Gastrocnemius medialis (tissue), 4 donors: ENCODE results near the gene NLGN4X. TPM values are rescaled to one million over a fixed set of nuclear protein-coding genes. Genes with fewer than 3 reads are reported as not detected.

ENCODE experiments used
- ATAC-seq, 2 donors: fragments of 150-250 bp; one replicate each; pipeline ENCODE4 v1.9.1; 2016
- DNase-seq, 2 donors: peaks; one replicate each; pipeline ENCODE4 v3.0.0-alpha.2; 2019
- H3K27ac ChIP-seq, 4 donors: fragments of 200-600 bp; sonication (generic); 1 replicate in 1 of 4; 2 replicates in 3 of 4; pipeline ENCODE4 v1.5.1; 2016 to 2018; ENCODE audit warnings: mild to moderate bottlenecking in 2 of 4, moderate library complexity in 1 of 4
- H3K27me3 ChIP-seq, 3 donors: fragments of 200-600 bp; sonication (generic) in 2 of 3; 1 replicate in 1 of 3; 2 replicates in 2 of 3; pipeline versions ENCODE4 v1.5.1 to v1.6.0; 2016 to 2019; ENCODE audit warnings: mild to moderate bottlenecking in 1 of 3, moderate library complexity in 1 of 3
- H3K36me3 ChIP-seq, 2 donors: fragments of 200-600 bp; sonication (generic) in 1 of 2; one replicate each; pipeline ENCODE4 v1.5.1; 2017 to 2018
- H3K4me1 ChIP-seq, 2 donors: fragments of 200-600 bp; sonication (generic) in 1 of 2; one replicate each; pipeline ENCODE4 v1.5.1; 2016 to 2017; ENCODE audit warnings: mild to moderate bottlenecking in 2 of 2
- H3K4me3 ChIP-seq, 4 donors: fragments of 200-600 bp; sonication (generic) in 3 of 4; 1 replicate in 1 of 4; 2 replicates in 3 of 4; pipeline ENCODE4 v1.5.1; 2016 to 2019; ENCODE audit warnings: mild to moderate bottlenecking in 2 of 4
- H3K9me3 ChIP-seq, 3 donors: fragments of 200-600 bp; sonication (generic) in 2 of 3; 1 replicate in 1 of 3; 2 replicates in 2 of 3; pipeline ENCODE4 v1.5.1; 2016 to 2019
- CTCF ChIP-seq, 5 experiments: fragments of 450-650 bp in 3 of 5; fragments of 200-600 bp in 2 of 5; sonication (generic) in 2 of 5; IDR thresholded peaks in 4 of 5; conservative IDR thresholded peaks in 1 of 5; 1 replicate in 4 of 5; 2 replicates in 1 of 5; pipeline ENCODE4 v1.5.1; 2016 to 2019; ENCODE audit warnings: antibody characterized with exemption in 5 of 5, mild to moderate bottlenecking in 3 of 5, moderate library complexity in 3 of 5
- POLR2A ChIP-seq, 2 donors: fragments of 450-650 bp; IDR thresholded peaks; one replicate each; pipeline ENCODE4 v1.6.1; 2017; ENCODE audit warnings: antibody characterized with exemption in 2 of 2, mild to moderate bottlenecking in 2 of 2, moderate library complexity in 2 of 2
- in situ Hi-C, 4 donors: fragments of 200-750 bp; cut with MboI; loops; one replicate each; pipeline versions ENCODE4 v1.15.0 to v1.8.0; 2017; ENCODE audit warnings: low sequenced_read_pairs in 4 of 4
- intact Hi-C: fragments of 100-400 bp; cut with DNase I; formaldehyde crosslinking; loops from one replicate; pipeline ENCODE4 v1.15.1; 2023; ENCODE audit warnings: low total_unique reads
- total RNA-seq, 4 donors: library from RNA; depleted of rRNA; stranded (reverse); fragments of >200 nt; gene quantifications; one replicate each; pipeline versions ENCODE4 v1.1.0 to v1.2.3, GENCODE V29; 2016

The NLGN4X gene
- total RNA-seq, 4 donors from 2014 or later, result 0.31 to 0.52 (median 0.47) TPM

GRCh38 chrX:6238576-6238975 lies 9.9 kb upstream of the NLGN4X start:
- Histone ChIP-seq H3K4me1 (no peaks in the 10 kb centered on the region), H3K4me3 (no peak overlapping the region), H3K36me3 (no peaks in the 10 kb centered on the region), H3K27ac (no peak overlapping the region), H3K27me3 (no peaks in the 10 kb centered on the region), H3K9me3 (no peaks in the 10 kb centered on the region)
- ATAC-seq (no peak), DNase-seq (no peak)
- in situ Hi-C loops (no loop called here), intact Hi-C loops (no loop called here)
- no peak for TF ChIP-seq CTCF (IDR thresholded peaks at IDR 0.05 in 4 of 5, conservative IDR thresholded peaks at IDR 0.05 in 1 of 5)
- no peak for TF ChIP-seq POLR2A (IDR thresholded peaks at IDR 0.05)

DNA sequence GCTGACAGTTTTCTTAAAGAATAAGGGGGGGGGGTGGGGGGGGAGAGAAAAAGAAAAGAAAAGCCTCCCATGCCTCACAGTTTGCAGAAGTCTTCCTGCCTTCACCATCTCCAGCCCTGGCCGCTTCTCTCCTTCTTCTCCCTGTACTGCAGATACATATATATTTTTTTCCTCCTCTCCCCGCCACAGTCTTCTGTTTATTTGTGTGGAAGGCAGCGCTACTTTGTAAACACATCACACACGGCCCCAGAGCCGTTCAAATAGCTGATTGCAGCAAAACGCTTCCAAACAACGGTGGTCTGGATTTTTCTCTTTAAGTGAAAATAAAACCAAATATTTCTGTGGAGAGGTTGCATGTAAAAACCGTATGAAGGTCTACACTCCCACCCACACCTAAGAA lies 732 bp downstream of the NLGN4X start:
- TF ChIP-seq CTCF (IDR thresholded peaks at IDR 0.05 in 4 of 5, conservative IDR thresholded peaks at IDR 0.05 in 1 of 5), result no peak
- TF ChIP-seq POLR2A (IDR thresholded peaks at IDR 0.05), result no peak
- peaks cover 0 to 46% (median 44%) of the 10 kb centered on the region in 3 donors for H3K27me3 ChIP-seq
- H3K36me3 ChIP-seq, result no peaks in the 10 kb centered on the region
- no peak overlapping the region for H3K4me3 ChIP-seq
- no peaks in the 10 kb centered on the region for H3K4me1 ChIP-seq
- in situ Hi-C loops, result no loop called here
- ATAC-seq (no peak), DNase-seq (no peak)
- no peaks in the 10 kb centered on the region for H3K9me3 ChIP-seq
- intact Hi-C loops, result no loop called here
- H3K27ac ChIP-seq, result no peak overlapping the region

- in situ Hi-C loops (no loop called here), intact Hi-C loops (no loop called here)
- Histone ChIP-seq H3K36me3 (no peaks in the 10 kb centered on the region), H3K27me3 (peaks cover 0 to 46% (median 44%) of the 10 kb centered on the region in 3 donors), H3K4me3 (peak overlapping the region in 2 of 4 donors; percentile 36 to 42), H3K9me3 (no peaks in the 10 kb centered on the region), H3K4me1 (no peaks in the 10 kb centered on the region), H3K27ac (no peak overlapping the region)
- TF ChIP-seq POLR2A (IDR thresholded peaks at IDR 0.05), result no peak
- no peak for TF ChIP-seq CTCF (IDR thresholded peaks at IDR 0.05 in 4 of 5, conservative IDR thresholded peaks at IDR 0.05 in 1 of 5)
- no peak for ATAC-seq
- no peak for DNase-seq
Measured at GRCh38 chrX:6227453-6227835, 1.2 kb downstream of the NLGN4X start.

- no peak for ATAC-seq
- Histone ChIP-seq H3K9me3 (no peaks in the 10 kb centered on the region), H3K4me1 (no peaks in the 10 kb centered on the region), H3K4me3 (peak overlapping the region in 2 of 4 donors; percentile 36 to 42), H3K27me3 (peaks cover 0 to 46% (median 44%) of the 10 kb centered on the region in 3 donors), H3K36me3 (no peaks in the 10 kb centered on the region), H3K27ac (no peak overlapping the region)
- in situ Hi-C loops (no loop called here), intact Hi-C loops (no loop called here)
- no peak for DNase-seq
- TF ChIP-seq POLR2A (IDR thresholded peaks at IDR 0.05) (no peak), CTCF (IDR thresholded peaks at IDR 0.05 in 4 of 5, conservative IDR thresholded peaks at IDR 0.05 in 1 of 5) (no peak)
Measured at GRCh38 chrX:6226596-6227452, 1.8 kb downstream of the NLGN4X start.
